HepG2 (cell line): ENCODE results near the gene CTSZ. TPM values are rescaled to one million over a fixed set of nuclear protein-coding genes. Genes with fewer than 3 reads are reported as not detected.

ENCODE experiments used
- AKAP8 ChIP-seq: sonication (generic); formaldehyde crosslinking; IDR thresholded peaks from 2 replicates; pipeline ENCODE4 v1.5.1; 2020; ENCODE audit warnings: mild to moderate bottlenecking, missing genetic modification reagents
- ETV6 ChIP-seq: sonication (generic); formaldehyde crosslinking; conservative IDR thresholded peaks from 2 replicates; pipeline ENCODE4 v1.4.0; 2020; ENCODE audit warnings: missing genetic modification reagents
- FOXJ3 ChIP-seq: sonication (generic); formaldehyde crosslinking; IDR thresholded peaks from 2 replicates; pipeline ENCODE4 v1.4.0; 2020; ENCODE audit warnings: missing genetic modification reagents, mild to moderate bottlenecking, borderline replicate concordance
- GTF2F1 ChIP-seq: fragments of 150-350 bp; IDR thresholded peaks from 2 replicates; pipeline ENCODE4 v1.6.1; 2014; ENCODE audit warnings: low read length
- HNRNPLL ChIP-seq: fragments of 200-400 bp; formaldehyde crosslinking; IDR thresholded peaks from 2 replicates; pipeline ENCODE4 v1.6.1; 2017; ENCODE audit warnings: mild to moderate bottlenecking, low read depth, low read length; ENCODE audit not compliant: poor library complexity, severe bottlenecking
- RXRA ChIP-seq: sonication (generic); formaldehyde crosslinking; IDR thresholded peaks from 2 replicates; pipeline ENCODE4 v1.5.1; 2020; ENCODE audit warnings: missing genetic modification reagents
- SAP130 ChIP-seq: IDR thresholded peaks from 2 replicates; pipeline ENCODE4 v1.6.1; 2016; ENCODE audit warnings: low read depth
- SOX6 ChIP-seq, 2 experiments: fragments of 450-650 bp in 1 of 2; sonication (generic) in 1 of 2; formaldehyde crosslinking in 1 of 2; IDR thresholded peaks; 2 replicates each; pipeline versions ENCODE4 v1.4.0 to v1.6.1; 2017 to 2020; ENCODE audit warnings: antibody characterized with exemption in 1 of 2, mild to moderate bottlenecking in 1 of 2, missing genetic modification reagents in 1 of 2
- TBL1XR1 ChIP-seq: fragments of 150-350 bp; IDR thresholded peaks from 2 replicates; pipeline ENCODE4 v1.6.1; 2014; ENCODE audit warnings: borderline replicate concordance, low read length; ENCODE audit not compliant: partially characterized antibody
- TBX3 ChIP-seq: fragments of 450-650 bp; IDR thresholded peaks from 2 replicates; pipeline ENCODE4 v1.6.1; 2017; ENCODE audit warnings: antibody characterized with exemption, mild to moderate bottlenecking, inconsistent platforms, borderline replicate concordance
- TERF1 ChIP-seq: sonication (generic); formaldehyde crosslinking; IDR thresholded peaks from 2 replicates; pipeline ENCODE4 v1.8.0; 2022; ENCODE audit warnings: mild to moderate bottlenecking, missing genetic modification reagents, moderate library complexity
- ZFAT ChIP-seq: sonication (generic); formaldehyde crosslinking; conservative IDR thresholded peaks from 2 replicates; pipeline ENCODE4 v1.8.1; 2023; ENCODE audit warnings: missing genetic modification reagents, inconsistent platforms
- ZNF205 ChIP-seq: IDR thresholded peaks from 2 replicates; pipeline ENCODE4 v1.6.1; 2018; ENCODE audit warnings: missing biosample characterization, missing genetic modification reagents
- ZNF251 ChIP-seq: sonication (generic); formaldehyde crosslinking; IDR thresholded peaks from 2 replicates; pipeline ENCODE4 v1.9.0; 2021; ENCODE audit warnings: mild to moderate bottlenecking, missing genetic modification reagents
- ZNF546 ChIP-seq: sonication (generic); formaldehyde crosslinking; conservative IDR thresholded peaks from 2 replicates; pipeline ENCODE4 v1.8.1; 2023; ENCODE audit warnings: mild to moderate bottlenecking, missing genetic modification reagents
- ZNF572 ChIP-seq: sonication (generic); formaldehyde crosslinking; IDR thresholded peaks from 2 replicates; pipeline ENCODE4 v1.5.1; 2020; ENCODE audit warnings: mild to moderate bottlenecking, missing genetic modification reagents
- ZNF784 ChIP-seq: sonication (generic); formaldehyde crosslinking; IDR thresholded peaks from 2 replicates; pipeline ENCODE4 v1.5.1; 2020; ENCODE audit warnings: missing genetic modification reagents, mild to moderate bottlenecking, borderline replicate concordance
- ZNF800 ChIP-seq: sonication (generic); formaldehyde crosslinking; IDR thresholded peaks from 2 replicates; pipeline ENCODE4 v1.4.0; 2020; ENCODE audit warnings: missing genetic modification reagents
- polyA plus RNA-seq, 8 experiments: library from polyadenylated mRNA; depleted of rRNA in 3 of 8; stranded (reverse) in 7 of 8; unstranded in 1 of 8; fragments of >200 nt; fragmentation: Illumina TruSeq in 4 of 8; extraction: Trizol in 4 of 8; gene quantifications; 2 replicates each; pipeline versions ENCODE4 v1.2.1 to v1.2.3, GENCODE V29; 2011 to 2016; ENCODE audit warnings: low read depth in 4 of 8, missing spikeins in 1 of 8, mixed read lengths in 1 of 8; ENCODE audit not compliant: insufficient read depth in 1 of 8
- total RNA-seq, 5 experiments: library from RNA; depleted of rRNA; stranded (reverse); fragments of >200 nt; fragmentation: Illumina TruSeq; extraction: Trizol; gene quantifications; 2 replicates each; pipeline ENCODE4 v1.2.3, GENCODE V29; 2016; ENCODE audit warnings: low read depth in 1 of 5

The CTSZ gene
- total and polyA plus RNA-seq, 2 of the 13 experiments (the other 11 are each of a cell fraction or from before 2014, with no cell fraction given): 0.33 TPM; not detected in 1

- peak; percentile 79 for TF ChIP-seq HNRNPLL
- peak; percentile 58 for TF ChIP-seq TBL1XR1
- TF ChIP-seq SAP130 (CRISPR knock-in tag): peak; percentile 96
- peak; percentile 79 for TF ChIP-seq ETV6 (CRISPR knock-in tag)
- peak; percentile 38; the same call in 1 of the 2 replicates for TF ChIP-seq TERF1
- peak; percentile 72 for TF ChIP-seq TBX3
- TF ChIP-seq ZNF546: peak; percentile 77
- TF ChIP-seq ZNF205: peak; percentile 36; the same call in 1 of the 2 replicates
- TF ChIP-seq RXRA (CRISPR knock-in tag): peak; percentile 84
- peak; percentile 28; the same call in 1 of the 2 replicates for TF ChIP-seq ZFAT (CRISPR knock-in tag)
- no peak for TF ChIP-seq SOX6 (IDR thresholded peaks at IDR 0.05)
- peak; percentile 73 for TF ChIP-seq SOX6 (CRISPR knock-in tag; IDR thresholded peaks at IDR 0.05)
- TF ChIP-seq ZNF784 (CRISPR knock-in tag): peak; percentile 68
- TF ChIP-seq FOXJ3: no peak; the same call in 1 of the 2 replicates
- peak; percentile 18 for TF ChIP-seq ZNF800
- TF ChIP-seq GTF2F1: 0 out of 2 replicates have a peak, but pooled peaks have one; percentile 20
- TF ChIP-seq ZNF572: peak; percentile 89
- TF ChIP-seq AKAP8 (CRISPR knock-in tag): peak; percentile 83
- TF ChIP-seq ZNF251 (CRISPR knock-in tag): no peak; the same call in 1 of the 2 replicates
Measured at GRCh38 chr20:59032023-59032712, 25.1 kb upstream of the CTSZ start, which contains the start of gene ATP5F1E (continued).
